HG02885 (cell line): ENCODE data around the gene UROD.

Source experiments
- ATAC-seq: cut with Tn5 transposase; IDR thresholded peaks from one replicate; pipeline ENCODE4 v1.9.1; 2021; ENCODE audit warnings: mild to moderate bottlenecking; ENCODE audit not compliant: unreplicated experiment, poor library complexity

UROD gene

DNA sequence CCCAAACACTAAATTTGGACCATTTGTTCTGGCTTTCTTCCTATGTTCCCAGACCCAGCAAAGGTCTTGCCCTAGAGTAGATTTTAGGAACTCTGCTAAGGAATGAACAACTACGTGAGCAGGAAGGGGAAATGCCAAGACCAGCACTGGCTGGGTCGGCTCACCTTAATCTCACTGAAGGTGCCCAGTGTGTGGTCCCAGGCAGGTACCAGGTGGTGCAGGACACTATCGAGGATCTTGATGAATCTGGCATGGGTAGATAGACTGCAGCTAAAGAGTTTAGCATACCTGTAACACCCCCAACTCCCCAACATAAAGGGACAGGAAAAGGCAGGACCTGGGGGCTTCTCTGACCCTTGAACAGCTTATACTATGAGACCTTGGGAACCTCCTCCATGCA, 4.0 kb upstream of the UROD start:
- no peak for ATAC-seq

DNA sequence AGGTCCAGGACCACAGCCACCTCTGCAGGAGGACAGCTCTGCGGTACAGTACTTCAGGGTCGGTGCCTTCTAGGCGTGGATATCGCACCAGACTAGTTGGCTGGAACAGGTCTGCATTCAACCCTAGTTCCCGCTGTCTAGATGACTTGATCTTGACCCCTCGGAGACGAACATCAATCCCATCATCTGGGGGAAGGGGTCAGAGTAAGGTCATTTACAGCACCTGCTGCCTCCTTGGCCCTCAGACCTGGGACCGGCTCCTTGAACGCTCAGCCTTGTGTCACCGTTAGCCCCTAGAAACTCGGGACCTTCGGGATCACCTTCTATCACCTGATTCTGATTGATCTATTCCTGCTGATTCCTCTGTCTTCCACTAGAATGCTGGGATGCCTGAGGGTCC, 3.5 kb upstream of the UROD start:
- ATAC-seq = no peak

DNA sequence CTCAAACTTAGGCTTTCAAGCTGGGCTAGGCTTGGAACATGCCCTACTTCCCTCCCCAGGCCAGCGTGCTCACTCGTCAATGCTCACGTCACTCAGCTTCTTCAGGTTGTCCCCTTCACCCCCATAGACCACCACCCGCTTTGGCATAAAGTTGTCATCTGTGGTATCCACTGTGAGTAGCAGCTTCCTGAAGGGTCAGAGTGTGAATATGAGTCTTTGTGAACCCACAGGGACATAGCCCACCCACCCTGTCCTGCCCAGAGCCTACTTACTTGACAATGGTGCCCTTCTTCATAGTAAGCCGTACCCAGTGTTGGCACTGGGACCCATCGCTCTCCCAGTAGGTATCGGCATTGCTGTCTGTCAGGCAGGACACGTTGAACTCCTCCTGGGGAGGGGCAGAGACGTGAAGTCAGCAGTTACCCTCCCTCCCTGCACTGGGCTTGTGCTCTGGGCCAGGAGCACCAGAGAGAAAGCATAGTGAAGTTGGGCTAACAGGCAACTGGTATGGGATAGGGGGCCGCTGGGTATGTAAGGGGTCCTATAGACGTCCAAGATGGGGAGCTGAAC, 2.7 kb upstream of the UROD start:
- no peak for ATAC-seq

DNA sequence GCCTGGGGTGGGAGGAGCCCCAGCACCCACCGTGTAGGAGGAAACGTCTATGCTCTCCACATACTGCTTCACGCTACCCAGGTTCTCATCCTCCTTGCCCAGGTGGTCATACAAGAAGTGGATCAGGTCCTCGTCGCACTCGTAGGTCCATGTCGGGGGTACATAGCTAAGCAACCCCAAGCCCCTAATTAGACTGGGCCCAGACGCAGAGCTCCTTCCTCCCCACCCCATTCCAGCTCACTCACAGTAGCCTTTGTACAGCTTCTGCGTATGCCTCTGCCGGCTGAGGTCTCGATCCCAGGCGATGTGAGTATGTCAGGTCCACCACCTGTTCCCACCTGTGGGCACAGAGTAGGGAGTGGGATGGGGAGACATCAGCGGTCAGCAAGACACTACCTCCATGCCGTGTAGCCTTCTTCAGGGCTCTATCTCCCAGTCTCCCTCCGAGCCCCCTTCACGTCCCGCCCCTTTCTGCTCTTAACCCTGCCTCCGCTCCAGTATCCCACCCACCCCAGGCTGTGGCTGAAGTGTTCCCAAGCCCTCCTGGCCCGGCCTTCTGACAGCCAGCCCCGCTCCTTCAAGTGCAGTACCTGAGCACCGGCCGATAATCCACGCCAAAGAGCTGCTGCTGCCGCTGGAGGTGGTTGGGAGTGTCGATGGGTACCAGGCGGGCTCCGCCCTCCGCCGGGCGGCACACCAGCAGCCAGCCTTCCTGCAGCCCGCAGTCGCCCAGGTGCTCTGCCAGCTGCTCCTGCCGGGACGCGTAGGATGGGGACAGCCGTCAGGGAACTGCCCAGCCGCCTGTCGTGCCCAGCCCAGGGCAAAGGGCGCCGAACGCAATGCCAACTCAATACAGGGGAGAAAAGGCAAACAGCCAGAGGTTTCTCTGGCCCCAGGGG, 1.8 kb upstream of the UROD start:
- ATAC-seq = no peak

DNA sequence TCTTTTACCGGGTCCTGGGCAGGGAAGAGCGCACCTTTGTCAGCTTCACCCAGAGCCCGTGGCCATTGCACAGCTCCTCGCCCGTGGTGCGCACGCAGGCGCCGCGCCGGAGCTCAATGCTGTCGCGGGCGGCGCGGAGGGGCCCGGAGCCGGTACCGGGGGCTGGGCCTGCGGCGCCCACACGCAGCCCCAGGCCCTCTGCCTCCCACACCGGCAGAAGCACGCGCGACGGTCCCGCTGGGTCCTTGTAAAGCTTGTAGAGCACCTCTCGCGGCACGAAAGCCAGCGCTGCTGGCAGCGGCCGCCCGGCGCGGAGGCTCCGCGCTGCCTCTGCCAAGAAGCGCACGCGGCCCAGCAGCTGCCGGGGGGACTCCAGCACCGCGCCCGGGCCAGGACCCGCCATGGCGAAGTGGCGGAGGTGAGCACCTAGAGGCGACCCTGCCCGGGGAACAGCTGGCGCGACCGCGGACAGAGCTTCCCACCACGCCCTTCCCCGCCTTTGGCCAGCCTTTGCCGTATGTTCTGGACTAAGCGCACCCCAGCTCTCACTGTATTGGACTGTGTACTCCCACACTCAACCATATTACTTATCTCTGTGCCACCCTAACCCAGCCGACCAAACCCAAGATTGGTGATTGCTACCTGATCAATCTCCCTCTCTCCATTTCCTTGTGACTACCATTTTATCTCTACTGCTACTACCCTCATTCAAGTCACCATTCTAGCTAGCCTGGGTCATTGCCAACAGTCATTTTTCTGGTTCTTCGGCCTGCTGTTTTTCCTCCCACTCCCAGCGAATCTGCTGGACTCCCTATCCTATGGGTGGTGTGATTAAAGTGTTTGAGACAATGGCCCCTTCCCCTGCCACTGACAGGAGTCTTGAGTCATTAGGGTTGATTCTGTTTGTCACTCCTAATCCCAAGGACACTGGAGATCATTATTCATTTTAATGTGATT, 921 bp upstream of the UROD start, which contains the start of gene HECTD3:
Gene HECTD3, minus strand, starts transcription at position 470 of the 957 bp plus-strand sequence. Its CDS starts 67 bp downstream, at position 403.
- peak; percentile 75 for ATAC-seq

DNA sequence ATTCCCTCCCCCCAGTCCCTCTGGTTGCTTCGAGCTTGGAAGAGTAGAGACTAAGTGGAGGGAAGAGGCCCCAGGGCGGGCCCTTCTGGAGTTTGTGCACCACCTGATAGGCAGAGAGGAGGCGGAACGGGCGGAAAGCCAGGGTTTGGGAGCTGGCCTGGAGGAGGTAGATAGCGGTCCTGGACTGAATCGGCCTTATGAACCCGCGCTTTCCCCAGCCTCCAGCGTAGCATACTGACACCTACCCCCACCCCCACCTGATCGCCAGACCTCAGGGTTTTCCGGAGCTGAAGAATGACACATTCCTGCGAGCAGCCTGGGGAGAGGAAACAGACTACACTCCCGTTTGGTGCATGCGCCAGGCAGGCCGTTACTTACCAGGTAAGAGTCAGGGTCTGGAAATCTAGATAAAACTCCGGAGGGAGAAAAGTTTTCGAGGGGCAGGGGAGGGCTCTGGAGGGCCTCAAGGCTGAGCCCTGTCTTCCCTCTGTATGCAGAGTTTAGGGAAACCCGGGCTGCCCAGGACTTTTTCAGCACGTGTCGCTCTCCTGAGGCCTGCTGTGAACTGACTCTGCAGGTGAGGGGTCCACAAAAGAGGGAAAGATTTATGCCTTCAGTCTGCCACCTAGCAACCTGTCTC, 705 bp downstream of the UROD start:
- no peak for ATAC-seq

DNA sequence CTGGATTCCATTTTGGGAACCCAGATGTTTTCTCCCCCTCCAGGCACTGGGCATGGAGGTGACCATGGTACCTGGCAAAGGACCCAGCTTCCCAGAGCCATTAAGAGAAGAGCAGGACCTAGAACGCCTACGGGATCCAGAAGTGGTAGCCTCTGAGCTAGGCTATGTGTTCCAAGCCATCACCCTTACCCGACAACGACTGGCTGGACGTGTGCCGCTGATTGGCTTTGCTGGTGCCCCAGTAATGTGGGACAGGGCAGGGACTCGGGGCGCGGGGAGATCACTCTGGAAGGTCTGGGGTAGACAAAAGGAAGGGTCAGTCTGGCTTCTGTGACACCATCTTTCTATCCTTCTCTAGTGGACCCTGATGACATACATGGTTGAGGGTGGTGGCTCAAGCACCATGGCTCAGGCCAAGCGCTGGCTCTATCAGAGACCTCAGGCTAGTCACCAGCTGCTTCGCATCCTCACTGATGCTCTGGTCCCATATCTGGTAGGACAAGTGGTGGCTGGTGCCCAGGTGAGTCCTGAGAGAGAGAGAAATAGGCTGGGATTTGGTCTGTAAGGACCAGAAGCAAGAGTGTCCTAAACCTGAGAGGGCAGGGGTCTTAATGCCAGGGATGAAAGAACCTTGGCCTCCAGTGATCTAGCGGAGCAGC, 1.6 kb downstream of the UROD start:
- no peak for ATAC-seq

DNA sequence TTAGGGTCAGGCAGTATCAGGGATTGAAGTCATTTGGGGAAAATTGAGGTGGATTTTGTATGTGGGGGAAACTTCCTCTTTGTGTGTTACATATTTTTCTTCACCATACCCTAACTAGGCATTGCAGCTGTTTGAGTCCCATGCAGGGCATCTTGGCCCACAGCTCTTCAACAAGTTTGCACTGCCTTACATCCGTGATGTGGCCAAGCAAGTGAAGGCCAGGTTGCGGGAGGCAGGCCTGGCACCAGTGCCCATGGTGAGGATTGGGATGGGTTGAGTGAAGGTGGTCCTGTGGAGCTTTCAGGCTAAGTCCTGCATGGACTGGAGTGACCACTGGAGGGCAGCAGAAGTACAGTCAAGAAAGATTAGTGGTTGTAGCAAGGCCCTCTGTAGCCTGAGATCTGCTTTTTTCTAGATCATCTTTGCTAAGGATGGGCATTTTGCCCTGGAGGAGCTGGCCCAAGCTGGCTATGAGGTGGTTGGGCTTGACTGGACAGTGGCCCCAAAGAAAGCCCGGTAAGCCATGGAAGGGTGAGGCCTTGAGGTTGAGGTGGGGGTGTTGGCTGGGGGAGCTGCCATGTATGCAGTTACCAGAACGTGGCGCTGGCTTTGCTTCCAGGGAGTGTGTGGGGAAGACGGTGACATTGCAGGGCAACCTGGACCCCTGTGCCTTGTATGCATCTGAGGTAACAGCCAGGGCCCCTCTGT, 2.4 kb downstream of the UROD start:
- no peak for ATAC-seq

DNA sequence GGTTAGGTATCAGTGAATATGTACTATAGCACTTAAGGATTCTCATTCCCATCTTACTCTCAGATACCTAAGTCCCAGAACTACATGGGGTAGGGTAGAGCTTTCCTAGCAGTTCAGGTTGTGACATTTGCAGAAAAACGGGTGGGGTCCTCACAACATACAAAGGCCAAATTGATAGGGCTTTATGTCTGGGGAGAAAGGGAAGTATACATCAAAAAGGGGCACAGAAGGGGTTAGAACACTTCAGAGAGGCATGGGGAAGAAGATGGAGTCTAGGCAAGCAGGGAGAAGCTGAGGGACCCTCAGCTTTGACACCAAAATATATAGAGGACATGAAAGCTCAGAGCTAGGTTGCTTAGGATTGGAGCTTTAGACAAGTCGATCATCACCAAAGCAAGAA, 3.6 kb downstream of the UROD start:
- no peak for ATAC-seq

DNA sequence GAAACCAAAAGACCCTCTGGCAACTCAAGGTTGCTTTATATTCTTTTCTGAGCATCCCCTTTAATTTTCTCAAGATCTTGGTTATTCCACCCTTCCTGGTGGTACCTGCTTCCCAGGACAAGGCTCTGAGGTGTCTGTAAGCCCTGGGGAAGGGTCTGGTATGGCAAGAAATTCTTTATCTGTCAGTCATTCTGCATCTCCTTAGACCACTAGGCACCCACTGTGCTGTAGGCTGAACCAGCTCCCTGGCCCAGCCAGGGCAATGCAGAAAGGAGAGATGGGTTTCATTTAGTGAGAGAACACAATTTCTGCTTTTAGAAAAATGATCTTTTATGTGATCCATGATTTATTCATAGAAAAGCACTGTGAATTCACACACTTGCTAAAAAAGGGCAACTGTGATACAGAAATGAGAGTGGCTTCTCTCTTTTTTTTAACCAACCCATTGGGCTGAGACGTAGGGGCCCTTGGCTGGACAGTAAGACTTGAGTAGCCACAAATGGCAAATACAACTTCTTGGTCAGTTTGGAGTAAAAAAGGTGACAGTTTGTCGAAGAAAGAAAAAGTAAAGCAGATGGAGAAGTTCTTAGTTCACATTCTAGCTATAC, 4.1 kb downstream of the UROD start:
- no peak for ATAC-seq

DNA sequence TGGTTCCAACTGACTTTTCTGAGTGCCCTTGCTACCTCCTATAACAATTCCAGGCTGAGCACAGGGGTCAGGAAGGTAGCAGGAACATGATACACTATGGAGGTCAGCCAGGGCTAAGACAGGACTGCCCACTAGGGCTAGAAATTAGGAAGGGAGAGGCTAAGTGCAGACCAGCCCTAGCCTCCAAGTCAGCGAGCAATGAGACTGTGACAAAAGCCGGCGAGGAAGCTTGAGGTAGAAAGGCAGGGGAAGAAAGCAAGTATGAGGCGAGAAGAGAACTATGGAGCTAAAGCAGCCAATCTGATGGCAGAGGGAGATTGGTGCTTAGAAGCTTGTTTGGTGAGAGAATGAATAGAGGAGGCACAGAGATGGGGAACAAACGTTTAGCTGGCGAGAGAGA, 4.7 kb downstream of the UROD start:
- ATAC-seq = no peak

DNA sequence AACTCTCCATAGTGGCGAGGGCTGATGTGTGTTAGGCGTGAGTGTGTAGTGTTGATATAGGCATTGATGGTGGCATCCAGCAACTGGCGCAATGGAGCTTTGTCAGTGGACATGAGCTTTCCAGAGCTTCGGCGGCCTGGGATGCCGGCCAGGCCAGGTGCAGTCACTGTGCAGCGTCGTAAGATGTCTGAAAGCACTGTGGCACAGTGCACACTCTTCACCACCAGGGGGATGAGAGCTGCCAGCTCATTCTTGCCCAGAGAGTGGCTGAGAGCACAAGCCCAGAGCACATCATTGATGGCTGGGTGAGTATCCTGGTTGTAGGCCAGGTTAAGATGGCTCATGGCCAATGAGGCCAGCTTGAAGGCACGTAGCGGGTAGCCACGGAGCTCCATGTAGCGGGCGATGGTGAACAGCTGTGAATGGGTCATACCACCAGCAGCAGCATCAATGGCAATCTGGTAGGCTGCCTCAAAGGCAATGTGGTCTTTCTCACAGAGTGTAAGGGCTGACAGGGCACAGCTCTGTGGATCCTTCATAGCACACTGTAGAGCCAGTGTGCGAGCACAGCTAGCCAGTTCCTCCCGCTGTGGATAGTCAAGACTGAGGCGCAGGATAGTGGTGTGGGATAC, 6.7 kb downstream of the UROD start:
- no peak for ATAC-seq

DNA sequence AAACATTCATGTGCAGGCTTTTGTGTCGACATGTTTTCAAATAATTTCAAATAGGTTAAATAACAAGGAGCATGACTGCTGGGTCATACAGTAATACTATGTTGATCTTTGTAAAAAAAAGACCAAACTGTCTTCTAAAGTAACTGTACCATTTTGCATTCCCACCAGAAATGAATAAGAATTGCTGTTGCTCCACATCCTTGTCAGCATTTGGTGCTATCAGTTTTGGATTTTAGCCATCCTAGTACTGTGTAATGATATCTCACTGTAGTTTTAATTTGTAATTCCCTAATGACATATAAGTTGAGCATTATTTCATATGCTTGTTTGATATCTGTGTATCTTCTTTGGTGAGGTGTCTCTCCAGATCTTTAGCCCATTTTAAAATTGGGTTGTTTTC, 11.6 kb downstream of the UROD start:
- ATAC-seq = no peak

DNA sequence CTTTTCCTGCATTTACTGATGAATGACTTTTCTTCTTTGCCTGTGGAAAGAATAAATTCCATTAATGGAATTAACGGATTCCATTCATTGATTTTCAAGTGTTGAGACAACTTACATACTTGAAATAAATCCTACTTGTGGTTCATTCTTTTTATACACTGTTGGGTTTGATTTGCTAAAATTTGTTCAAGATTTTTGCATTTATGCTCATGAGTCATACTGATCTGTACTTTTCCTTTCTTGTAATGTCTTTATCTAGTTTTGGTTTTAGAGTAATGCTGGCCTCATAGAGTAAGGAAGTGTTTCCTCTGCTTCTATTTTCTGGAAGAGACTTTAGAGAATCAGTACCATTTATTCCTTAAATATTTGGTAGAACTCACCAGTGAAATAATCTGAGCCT, 14.4 kb downstream of the UROD start:
- ATAC-seq = no peak

DNA sequence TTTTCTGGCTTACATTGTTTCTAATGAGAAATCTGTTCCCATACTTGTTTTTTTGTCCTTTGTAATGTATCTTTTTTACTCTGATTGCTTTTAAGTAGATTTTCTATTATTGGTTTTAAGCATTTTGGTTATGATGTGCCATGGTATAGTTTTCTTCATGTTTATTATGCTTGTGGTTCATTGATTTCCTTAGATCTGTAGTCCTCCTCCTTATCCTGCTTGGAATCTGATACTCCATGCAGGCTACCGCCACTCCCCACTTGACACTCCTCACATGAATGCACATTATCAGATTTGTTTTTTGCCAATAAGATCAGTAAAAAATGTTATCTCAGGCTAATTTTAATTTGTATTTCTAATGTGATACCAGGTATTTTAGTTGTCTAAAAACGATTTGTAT, 20.8 kb downstream of the UROD start:
- ATAC-seq = no peak

DNA sequence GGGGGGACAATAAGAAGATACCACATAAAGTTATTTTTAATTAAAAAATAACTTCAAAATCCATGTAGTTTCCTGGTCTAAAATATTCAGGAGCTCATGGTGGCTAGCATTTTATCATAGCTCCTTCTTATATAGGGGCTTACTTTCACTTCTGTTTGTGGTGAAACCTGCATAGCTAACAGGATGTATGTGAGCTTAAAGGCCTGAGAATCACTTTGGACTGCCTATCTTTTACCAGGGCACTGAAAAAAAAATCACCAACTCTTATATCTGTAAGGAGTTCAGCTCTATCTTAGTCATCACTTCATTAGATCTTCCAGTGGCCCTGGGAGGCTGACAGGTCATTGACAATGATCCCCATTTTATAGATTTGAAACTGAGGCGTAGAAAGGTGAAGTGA, 21.3 kb downstream of the UROD start:
- no peak for ATAC-seq

DNA sequence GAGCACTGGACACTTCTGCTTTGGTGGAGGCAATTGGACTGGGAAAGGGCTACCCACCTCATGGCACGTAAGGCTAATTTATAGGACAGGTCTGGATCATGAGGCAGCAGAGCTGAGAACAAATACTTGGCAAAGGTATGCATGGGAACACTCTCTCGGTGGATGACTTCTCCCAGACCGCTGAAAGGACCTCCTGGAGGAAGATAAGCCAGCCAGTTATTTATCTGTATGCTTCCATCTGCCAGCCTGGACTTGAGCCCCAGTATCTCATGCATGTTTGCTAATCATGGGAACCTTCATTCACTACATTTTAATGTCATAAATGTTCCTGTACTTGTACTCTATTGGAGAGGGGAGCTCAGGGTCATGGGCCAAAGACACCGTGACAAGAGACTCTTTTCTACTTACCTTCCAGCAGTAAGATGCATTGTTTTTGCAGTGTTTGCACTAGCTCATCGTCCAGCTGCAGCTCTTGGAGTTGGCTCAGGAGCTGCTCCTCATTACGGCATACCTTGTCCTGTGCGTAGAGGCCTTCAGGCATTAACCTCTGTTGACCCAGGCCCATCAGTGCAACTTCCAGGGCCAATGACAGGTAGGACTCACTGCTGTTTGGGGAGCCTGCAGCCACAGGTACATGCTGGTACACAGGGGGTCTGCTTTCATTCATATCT, 23.7 kb downstream of the UROD start:
- ATAC-seq = no peak

DNA sequence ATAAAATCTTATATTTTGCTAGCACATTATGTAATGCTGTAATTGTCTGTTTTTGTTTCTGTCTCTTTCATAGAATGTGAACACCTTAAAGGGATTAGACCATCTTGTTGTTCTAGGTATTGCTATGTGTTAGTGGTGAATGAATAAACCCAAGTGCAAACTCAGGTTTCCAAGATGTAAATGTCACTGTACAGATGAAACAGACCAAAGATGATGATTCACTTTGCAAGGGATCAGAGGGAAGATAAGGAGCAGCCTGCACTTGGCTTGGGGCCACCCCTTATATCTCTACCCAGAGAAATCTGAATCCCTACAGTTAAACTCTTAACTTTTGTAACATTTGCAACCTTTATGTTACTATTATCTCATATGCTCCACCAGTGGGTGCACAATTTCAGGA, 25.4 kb downstream of the UROD start:
- no peak for ATAC-seq
